NCI-H128 (cell line): Measurements from ENCODE around the gene C21orf91.

ENCODE experiments used
- DNase-seq: peaks from one replicate; lab custom pipeline; 2025; ENCODE audit not compliant: unreplicated experiment; lab: John Stamatoyannopoulos, UW

The C21orf91 gene

DNA sequence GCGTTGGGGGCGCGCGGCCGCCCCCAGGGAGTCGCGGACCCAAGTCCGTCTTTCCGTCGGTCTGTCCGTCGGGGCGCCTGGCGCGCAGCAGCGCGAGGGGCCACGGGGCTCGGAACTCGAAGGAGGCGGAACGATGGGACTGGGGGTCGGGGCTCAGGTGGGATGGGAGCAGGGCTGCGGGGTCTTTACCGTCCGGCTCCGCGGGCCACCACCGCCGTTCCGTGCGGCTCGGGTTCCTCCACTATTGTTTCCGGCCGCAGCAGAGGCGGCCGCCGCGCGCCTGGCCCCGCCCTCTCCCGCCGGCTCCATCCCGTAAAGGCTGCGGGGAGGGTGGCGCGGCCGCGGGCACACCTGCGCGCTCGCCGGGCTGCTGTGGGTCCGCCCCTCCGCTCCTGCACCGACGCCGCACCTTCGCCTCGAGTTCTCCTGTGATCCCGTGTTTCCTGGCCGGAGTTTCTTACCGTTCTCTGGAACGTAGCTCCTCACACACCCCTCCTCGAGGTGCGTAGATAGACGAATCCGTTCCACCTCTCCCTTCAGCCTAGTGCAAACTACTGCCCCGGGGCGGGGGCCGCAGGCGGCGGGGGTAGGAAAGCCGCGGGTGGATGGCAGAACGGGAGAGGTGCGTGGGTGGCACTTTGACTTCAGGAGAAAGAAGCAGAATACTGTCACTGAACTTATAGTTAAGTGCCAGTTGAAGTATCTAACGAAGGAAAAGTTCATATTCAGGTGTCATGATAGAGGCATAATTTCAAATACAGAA, at the start of gene C21orf91:
TSS of gene C21orf91 (minus strand) at position 243 of the 763 bp plus-strand sequence. CDS start 1,038 bp downstream, outside the sequence.
- DNase-seq, result peak; percentile 70

- no peak for DNase-seq
Measured at GRCh38 chr21:17866590-17866989, 47.4 kb upstream of the C21orf91 start.

- DNase-seq, result no peak
Measured at GRCh38 chr21:17859661-17860060, 40.5 kb upstream of the C21orf91 start.

DNA sequence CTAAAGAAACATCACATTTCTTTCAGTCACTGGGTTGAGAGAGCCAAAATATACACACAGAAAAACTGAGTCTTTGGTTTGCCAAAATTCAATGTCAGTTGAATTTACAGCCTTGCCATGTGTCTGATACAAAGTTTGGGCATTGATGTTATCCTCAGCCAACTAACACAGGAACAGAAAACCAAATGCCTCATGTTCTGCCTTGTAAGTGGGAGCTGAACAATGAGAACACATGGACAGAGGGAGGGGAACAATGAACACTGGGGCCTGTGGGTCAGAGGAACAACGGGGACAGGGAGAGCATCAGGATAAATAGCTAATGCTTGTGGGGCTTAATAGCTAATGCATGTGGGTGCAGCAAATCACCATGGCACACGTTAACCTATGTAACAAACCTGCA, 39.6 kb upstream of the C21orf91 start:
- DNase-seq, result no peak

DNA sequence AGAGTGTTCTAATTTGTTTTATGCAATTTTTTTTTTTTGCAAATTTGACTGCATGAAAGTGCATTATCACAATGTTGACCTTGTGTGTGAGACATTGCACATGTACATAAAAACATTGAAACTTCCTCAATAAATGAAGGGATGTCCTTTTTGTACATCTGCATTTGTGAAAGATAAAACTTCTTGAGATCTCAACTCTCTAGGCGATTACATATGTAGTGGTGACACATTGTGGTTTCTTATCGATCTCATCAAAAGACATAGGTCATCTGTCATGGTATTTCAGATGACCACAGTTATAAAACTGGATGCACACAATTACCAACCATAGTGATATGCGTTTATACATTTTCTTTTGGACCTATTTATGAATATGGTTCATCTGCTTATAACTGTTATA, 35.6 kb upstream of the C21orf91 start:
- DNase-seq, result no peak

DNA sequence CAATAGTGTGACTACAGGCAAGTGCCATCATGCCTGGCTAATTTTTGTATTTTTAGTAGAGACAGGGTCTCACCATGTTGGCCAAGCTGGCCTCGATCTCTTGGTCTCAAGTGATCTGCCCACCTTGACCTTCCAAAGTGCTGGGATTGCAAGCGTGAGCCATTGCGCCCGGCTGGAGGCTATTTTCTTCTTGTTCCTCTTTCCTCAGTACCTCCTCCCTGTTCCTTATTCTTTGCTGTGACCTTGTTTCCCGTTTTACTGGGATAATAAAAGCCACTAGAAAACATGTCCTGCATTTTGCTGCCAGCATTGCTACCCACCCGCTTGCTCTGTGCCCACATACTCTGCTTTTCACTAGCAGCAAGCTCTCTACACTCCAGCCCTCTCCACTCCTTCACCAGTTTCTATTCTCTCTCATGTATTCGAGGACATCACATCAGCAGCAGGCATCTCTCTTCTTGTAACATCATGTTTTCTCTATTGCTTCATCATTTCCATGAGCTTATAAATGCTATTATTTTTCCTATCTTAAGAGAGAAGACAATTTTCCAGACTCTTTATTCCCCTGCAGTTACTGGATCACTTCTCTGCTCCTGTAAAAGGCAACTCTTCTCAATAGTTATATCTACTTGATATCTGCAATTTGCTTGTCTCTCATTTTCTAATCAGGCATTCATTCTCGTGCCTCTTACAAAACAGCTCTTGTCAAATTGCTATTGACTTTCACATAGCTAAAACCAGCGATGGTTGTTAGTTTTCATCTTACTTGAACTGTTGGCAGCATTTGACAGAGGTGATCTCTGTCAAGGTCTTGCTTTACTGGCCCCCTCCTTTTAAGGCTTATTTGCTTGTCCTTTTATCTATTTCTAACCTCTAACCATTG, 34.5 kb upstream of the C21orf91 start:
- no peak for DNase-seq

DNA sequence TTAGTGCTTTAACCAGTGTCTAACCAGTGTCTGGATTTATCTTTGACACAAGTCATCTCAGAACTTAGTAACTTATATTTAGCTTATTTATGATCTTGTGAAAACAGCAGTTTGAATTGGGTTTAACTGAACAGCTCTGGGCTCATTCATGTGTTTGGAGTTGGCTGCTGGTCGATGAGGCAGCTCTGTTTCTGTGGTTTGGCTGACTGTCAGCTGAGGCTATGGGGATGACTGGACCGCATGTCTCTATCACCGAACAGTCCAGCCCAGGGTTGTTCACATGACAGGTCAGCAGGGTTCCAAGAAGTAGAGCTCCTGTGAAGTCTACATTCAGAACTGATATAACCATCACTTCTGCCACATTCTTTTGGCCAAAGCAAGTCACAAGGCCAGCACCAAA, 29.1 kb upstream of the C21orf91 start:
- no peak for DNase-seq

- no peak for DNase-seq
Measured at GRCh38 chr21:17841103-17841502, 21.9 kb upstream of the C21orf91 start.

DNA sequence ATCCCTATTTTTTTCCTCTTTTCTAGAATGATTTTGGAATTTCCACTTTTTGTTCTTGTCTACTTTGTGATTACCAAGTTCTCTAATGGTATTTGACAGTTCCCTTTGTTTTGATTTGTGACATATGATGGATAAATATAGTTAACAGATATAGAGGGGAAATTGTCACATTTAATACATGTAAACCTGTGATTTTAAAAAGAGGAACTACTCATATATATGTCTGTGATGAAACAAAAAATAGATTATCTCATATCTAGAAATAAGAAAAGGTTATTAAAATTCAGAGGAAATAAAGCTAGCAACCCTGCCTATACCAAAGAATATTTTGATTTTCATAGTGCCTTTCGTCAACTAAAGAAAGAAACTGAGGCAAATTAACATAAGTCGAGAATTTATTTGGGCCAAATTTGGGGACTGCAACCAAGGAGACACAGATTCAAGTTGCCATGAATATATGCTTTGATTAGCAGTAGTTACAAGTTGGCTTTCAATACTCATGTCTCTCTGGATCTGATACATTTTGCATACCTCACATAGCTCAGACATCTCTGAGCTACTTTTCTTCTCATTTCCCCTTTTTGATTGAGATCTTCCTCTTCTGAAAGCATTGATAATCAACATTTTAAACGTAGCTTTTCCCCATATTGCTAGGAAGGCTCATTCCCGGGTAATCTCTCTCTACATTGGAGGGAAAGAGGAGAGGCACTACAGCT, 15.6 kb upstream of the C21orf91 start:
- DNase-seq, result no peak

GRCh38 chr21:17829472-17829871, 10.3 kb upstream of the C21orf91 start:
- no peak for DNase-seq

- DNase-seq, result no peak
Measured at GRCh38 chr21:17828223-17828622, 9.1 kb upstream of the C21orf91 start.

GRCh38 chr21:17823846-17824245, 4.7 kb upstream of the C21orf91 start:
- no peak for DNase-seq

DNA sequence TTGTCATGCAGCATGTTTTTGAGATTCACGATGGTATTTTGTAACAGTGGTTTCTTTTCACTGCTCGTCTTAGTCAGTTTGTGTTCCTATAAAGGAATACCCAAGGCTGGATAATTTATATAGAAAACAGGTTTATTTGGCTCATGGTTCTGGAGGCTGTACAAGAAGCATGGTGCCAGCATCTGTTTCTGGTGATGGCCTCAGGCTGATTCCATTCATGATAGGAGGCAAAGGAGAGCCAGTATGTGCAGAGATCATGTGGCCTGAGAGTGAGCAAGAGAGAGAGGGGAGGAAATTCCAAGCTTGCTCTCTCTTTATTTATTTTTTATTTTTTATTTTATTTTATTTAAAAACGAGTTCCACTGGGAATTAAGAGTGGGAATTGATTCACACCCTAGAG, 2.0 kb upstream of the C21orf91 start:
- no peak for DNase-seq

GRCh38 chr21:17819877-17820229, 697 bp upstream of the C21orf91 start:
- no peak for DNase-seq

DNA sequence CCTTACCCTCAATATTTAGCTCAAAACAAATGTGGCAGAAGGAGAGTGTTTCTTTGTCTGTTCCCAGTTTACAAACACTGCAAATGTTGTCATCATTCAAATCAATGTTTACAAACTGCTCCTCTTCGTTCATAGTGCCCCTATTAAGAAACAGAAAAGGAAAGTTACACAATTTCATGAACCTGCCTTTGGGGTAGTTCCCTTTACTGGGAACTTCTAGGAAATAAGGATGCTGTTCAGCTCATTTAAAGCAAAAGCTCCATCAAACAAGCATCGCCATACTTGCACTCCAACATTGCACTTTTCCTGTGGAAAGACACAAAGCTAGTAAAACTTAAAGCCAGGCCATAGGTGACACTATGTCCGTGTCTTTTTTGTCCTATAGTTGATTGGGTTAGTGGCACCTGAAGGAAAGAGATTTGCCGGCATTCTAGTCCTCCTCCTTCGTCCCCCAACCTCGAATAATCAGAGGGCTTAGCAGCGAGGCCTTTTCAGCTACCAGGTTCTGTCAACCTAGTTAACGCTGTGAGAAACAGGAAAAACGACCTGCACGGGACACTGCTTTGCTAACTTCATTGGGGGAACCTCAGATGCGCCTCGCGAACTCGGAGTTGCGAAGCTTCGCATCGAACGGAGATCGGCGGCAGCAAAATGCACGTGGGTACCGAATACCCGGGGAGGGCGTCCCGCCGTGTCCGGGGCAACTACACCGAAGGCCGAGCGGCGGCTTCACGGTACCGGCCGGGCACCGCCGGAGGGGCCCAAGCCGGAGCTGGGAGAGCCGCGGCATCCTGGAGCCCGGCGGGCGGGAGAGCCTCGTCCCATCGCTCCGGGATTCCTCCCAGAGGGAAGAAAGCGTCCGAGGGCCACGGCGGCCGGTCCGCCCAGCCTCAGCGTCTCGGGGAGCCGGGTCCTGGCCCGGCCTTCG, 706 bp downstream of the C21orf91 start:
- no peak for DNase-seq

DNA sequence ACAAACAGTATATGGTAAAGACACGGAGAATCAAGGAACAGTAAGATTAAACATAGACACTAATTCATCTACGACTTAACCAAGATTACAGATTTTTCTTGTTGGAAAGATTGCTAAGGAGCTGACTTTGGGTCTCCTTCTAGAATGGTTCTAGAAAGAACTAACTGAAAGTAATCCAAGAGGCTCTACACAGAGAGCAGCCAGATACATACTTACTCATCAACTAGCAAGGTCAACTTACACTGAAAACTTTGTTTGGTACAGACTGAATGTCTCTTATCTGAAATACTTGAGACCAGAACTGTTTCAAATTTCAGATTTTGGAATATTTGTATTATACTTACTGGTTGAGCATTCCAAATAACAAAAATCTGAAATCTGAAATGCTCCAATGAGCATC, 5.8 kb downstream of the C21orf91 start:
- no peak for DNase-seq

- DNase-seq, result no peak
Measured at GRCh38 chr21:17805966-17806365, 13.2 kb downstream of the C21orf91 start.

DNA sequence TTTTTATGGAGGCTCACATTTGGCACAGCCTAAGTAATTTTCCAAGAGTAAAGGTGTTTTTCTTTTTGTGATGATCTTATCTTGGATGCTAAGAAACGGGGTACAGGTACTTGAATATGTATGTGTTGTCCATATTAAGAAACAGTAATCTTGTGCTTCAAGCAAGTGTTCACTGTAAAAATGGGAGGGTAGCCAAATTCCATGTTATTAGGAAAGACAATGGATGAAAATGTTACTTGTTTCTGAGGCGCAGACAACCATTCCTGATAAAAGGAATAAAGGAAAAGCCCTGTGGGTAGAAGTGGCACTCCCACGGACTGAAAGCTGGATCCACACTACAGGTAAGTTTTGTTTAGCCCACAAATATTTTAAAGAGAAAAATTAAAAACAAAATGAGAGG, 15.6 kb downstream of the C21orf91 start:
- DNase-seq, result no peak

DNA sequence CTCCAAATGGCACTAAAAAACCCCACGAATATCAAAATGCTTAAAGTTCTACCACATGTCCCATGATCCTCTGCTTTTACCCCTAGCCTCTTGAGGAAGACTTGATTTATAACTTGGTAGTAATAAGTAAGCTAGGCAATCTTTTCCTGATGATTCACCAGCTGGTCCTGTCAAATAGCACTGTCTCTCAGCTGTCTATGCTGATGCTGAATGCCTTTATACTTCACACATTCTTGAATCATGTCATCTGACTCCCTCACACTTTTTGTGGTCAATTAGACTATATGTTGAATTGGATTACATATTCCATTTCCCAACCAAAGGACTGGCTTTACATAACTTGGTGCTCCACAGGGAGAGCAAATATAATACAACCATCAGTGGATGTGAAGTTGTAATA, 16.6 kb downstream of the C21orf91 start:
- DNase-seq, result no peak

DNA sequence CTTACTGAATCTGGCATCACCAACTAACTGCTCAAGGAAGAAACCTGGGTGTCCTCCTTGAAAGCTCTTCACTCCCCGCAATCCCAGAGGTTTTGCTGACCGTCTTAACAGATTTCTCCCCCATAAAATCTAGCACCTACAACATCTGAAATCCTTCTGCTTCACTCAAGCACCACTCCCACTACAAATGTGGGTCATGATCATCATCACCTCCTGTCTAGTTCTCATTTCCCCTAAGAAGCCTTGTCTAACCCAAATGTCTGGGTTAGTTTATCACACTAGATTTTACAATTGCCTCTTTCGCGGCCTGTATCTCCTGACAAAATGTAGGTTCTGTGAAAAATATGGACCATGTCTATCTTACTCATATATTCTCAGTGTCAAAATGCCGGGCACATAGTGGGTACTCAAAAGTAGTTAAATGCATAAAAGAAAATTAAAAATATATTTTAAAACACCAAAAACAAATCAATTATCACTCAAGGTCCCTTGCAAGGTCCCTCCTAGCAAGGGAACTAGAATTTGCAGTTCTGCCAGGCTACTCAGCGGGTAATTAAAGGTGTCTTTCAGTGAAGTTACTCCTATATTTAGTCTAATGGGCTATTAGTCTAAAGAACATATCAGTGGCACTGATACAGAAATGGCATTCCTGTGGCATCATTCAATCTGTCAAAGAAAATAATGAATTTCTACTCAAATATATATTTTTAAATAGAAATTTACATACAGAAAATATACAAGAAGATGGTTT, 19.6 kb downstream of the C21orf91 start:
- DNase-seq, result no peak
